H9 (cell line): ENCODE data around the gene ST8SIA6. TPM values are rescaled to one million over a fixed set of nuclear protein-coding genes. Genes with fewer than 3 reads are reported as not detected.

Experiments
- DNase-seq: peaks from one replicate; pipeline ENCODE4 v3.0.0-alpha.2; 2017
- H2AFZ ChIP-seq: one replicate; pipeline ENCODE4 v1.6.1; 2013; ENCODE audit warnings: mild to moderate bottlenecking, low read length, control low read depth, moderate library complexity
- H2AK5ac ChIP-seq: 2 replicates; pipeline ENCODE4 v1.6.1; 2013; ENCODE audit warnings: low read length, control low read depth, mixed read lengths; ENCODE audit not compliant: insufficient read length
- H2BK120ac ChIP-seq: one replicate; pipeline ENCODE4 v1.6.1; 2013; ENCODE audit warnings: low read depth, mild to moderate bottlenecking, low read length, control low read depth, inconsistent platforms; ENCODE audit not compliant: poor library complexity, severe bottlenecking
- H2BK12ac ChIP-seq: 2 replicates; pipeline ENCODE4 v1.6.1; 2013; ENCODE audit warnings: low read length, control low read depth, mixed read lengths, low read depth; ENCODE audit not compliant: insufficient read length
- H2BK15ac ChIP-seq: 2 replicates; pipeline ENCODE4 v1.6.1; 2013; ENCODE audit warnings: low read depth, low read length, control low read depth
- H2BK20ac ChIP-seq: one replicate; pipeline ENCODE4 v1.6.1; 2013; ENCODE audit warnings: low read depth, mild to moderate bottlenecking, low read length, control low read depth, inconsistent platforms; ENCODE audit not compliant: poor library complexity, severe bottlenecking
- H2BK5ac ChIP-seq: 2 replicates; pipeline ENCODE4 v1.6.1; 2013; ENCODE audit warnings: low read length, control low read depth, mixed read lengths; ENCODE audit not compliant: insufficient read length
- H3K14ac ChIP-seq: 2 replicates; pipeline ENCODE4 v1.6.1; 2013; ENCODE audit warnings: low read length, control low read depth; ENCODE audit not compliant: insufficient read depth
- H3K18ac ChIP-seq: 2 replicates; pipeline ENCODE4 v1.6.1; 2013; ENCODE audit warnings: low read depth, mild to moderate bottlenecking, mixed read lengths, low read length, control low read depth; ENCODE audit not compliant: insufficient read length
- H3K23ac ChIP-seq: 2 replicates; pipeline ENCODE4 v1.6.1; 2013; ENCODE audit warnings: low read length, control low read depth, mixed read lengths, low read depth; ENCODE audit not compliant: insufficient read length
- H3K23me2 ChIP-seq: 2 replicates; pipeline ENCODE4 v1.6.1; 2013; ENCODE audit warnings: low read depth, mild to moderate bottlenecking, mixed read lengths, low read length, control low read depth; ENCODE audit not compliant: insufficient read length, poor library complexity, severe bottlenecking
- H3K27ac ChIP-seq: 2 replicates; pipeline ENCODE4 v1.5.1; 2013; ENCODE audit warnings: low read length, control low read depth, mixed read lengths, low read depth; ENCODE audit not compliant: insufficient read length
- H3K27me3 ChIP-seq: 2 replicates; pipeline ENCODE4 v1.6.1; 2013; ENCODE audit warnings: low read length, control low read depth, inconsistent platforms; ENCODE audit not compliant: insufficient read depth
- H3K4ac ChIP-seq: 2 replicates; pipeline ENCODE4 v1.6.1; 2013; ENCODE audit warnings: low read depth, mild to moderate bottlenecking, control low read depth, inconsistent platforms, low read length, moderate library complexity
- H3K4me1 ChIP-seq: 2 replicates; pipeline ENCODE4 v1.6.1; 2013; ENCODE audit warnings: low read length, control low read depth, inconsistent platforms; ENCODE audit not compliant: insufficient read depth
- H3K4me2 ChIP-seq: 2 replicates; pipeline ENCODE4 v1.6.1; 2013; ENCODE audit warnings: low read length, control low read depth, mixed read lengths; ENCODE audit not compliant: insufficient read length, insufficient read depth
- H3K56ac ChIP-seq: 2 replicates; pipeline ENCODE4 v1.6.1; 2013; ENCODE audit warnings: low read depth, mild to moderate bottlenecking, mixed read lengths, low read length, control low read depth; ENCODE audit not compliant: insufficient read length
- H3K79me1 ChIP-seq: 2 replicates; pipeline ENCODE4 v1.6.1; 2013; ENCODE audit warnings: low read depth, mild to moderate bottlenecking, moderate library complexity, low read length, control low read depth, inconsistent platforms; ENCODE audit not compliant: insufficient read depth, poor library complexity, severe bottlenecking
- H3K79me2 ChIP-seq: 2 replicates; pipeline ENCODE4 v1.6.1; 2013; ENCODE audit warnings: low read length, control low read depth, inconsistent platforms; ENCODE audit not compliant: insufficient read depth
- H3K9ac ChIP-seq: 2 replicates; pipeline ENCODE4 v1.6.1; 2013; ENCODE audit warnings: low read length, control low read depth, mixed read lengths; ENCODE audit not compliant: insufficient read length; ENCODE audit errors: extremely low read depth
- H3K9me3 ChIP-seq: one replicate; pipeline ENCODE4 v1.6.1; 2013; ENCODE audit warnings: low read depth, low read length, inconsistent platforms; ENCODE audit not compliant: control insufficient read depth
- H3T11ph ChIP-seq: one replicate; pipeline ENCODE4 v1.6.1; 2013; ENCODE audit warnings: mild to moderate bottlenecking, low read length, control low read depth, inconsistent platforms
- H4K20me1 ChIP-seq: one replicate; pipeline ENCODE4 v1.6.1; 2013; ENCODE audit not compliant: control insufficient read depth, insufficient read length, insufficient read depth
- H4K5ac ChIP-seq: 2 replicates; pipeline ENCODE4 v1.6.1; 2013; ENCODE audit warnings: low read depth, mild to moderate bottlenecking, mixed read lengths, low read length, control low read depth; ENCODE audit not compliant: insufficient read length
- H4K8ac ChIP-seq: replicated peaks from 2 replicates; pipeline ENCODE4 v1.6.1; 2013; ENCODE audit warnings: low read length, control low read depth, mixed read lengths, low read depth; ENCODE audit not compliant: insufficient read length
- H4K91ac ChIP-seq: 2 replicates; pipeline ENCODE4 v1.6.1; 2013; ENCODE audit warnings: low read depth, mild to moderate bottlenecking, moderate library complexity, mixed read lengths, low read length, control low read depth; ENCODE audit not compliant: insufficient read length
- H3K27ac Mint-ChIP-seq, 3 experiments: 2 replicates in 2 of 3; 3 replicates in 1 of 3; pipeline ENCODE4 v1.8.0; 2020 to 2021; ENCODE audit warnings: mixed read lengths in 3 of 3, mild to moderate bottlenecking in 1 of 3, moderate library complexity in 1 of 3
- H3K27me3 Mint-ChIP-seq: 2 replicates; pipeline ENCODE4 v1.8.0; 2021; ENCODE audit warnings: low read depth, mild to moderate bottlenecking, moderate library complexity, mixed read lengths
- H3K36me3 Mint-ChIP-seq, 3 experiments: 2 replicates in 2 of 3; 3 replicates in 1 of 3; pipeline ENCODE4 v1.8.0; 2020 to 2021; ENCODE audit warnings: low read depth in 3 of 3, mixed read lengths in 3 of 3; ENCODE audit not compliant: insufficient read depth in 1 of 3
- H3K4me1 Mint-ChIP-seq, 2 experiments: 2 replicates each; pipeline ENCODE4 v1.8.0; 2020; ENCODE audit warnings: mixed read lengths in 2 of 2
- H3K4me3 Mint-ChIP-seq, 2 experiments: 2 replicates in 1 of 2; 3 replicates in 1 of 2; pipeline ENCODE4 v1.8.0; 2020 to 2021; ENCODE audit warnings: mild to moderate bottlenecking in 2 of 2, mixed read lengths in 2 of 2, moderate library complexity in 1 of 2
- H3K9me3 Mint-ChIP-seq, 2 experiments: 2 replicates in 1 of 2; 3 replicates in 1 of 2; pipeline ENCODE4 v1.8.0; 2020; ENCODE audit warnings: mild to moderate bottlenecking in 2 of 2, mixed read lengths in 2 of 2, moderate library complexity in 1 of 2
- CTCF ChIP-seq: fragments of 200-600 bp; sonication (generic); conservative IDR thresholded peaks from 3 replicates; pipeline ENCODE4 v1.8.0; 2021; ENCODE audit warnings: antibody characterized with exemption, mild to moderate bottlenecking
- WGBS: extraction: QIAGEN DNeasy Blood & Tissue Kit; methylation state at CpG from one replicate; pipeline ENCODE4 v1.1.7; 2013; ENCODE audit warnings: missing lambda C conversion rate, low lambda C conversion rate, mixed read lengths; ENCODE audit not compliant: insufficient read length; ENCODE audit errors: extremely low coverage; 5-methylcytosine and 5-hydroxymethylcytosine counted together
- total RNA-seq: library from RNA; stranded (reverse); gene quantifications from 2 replicates; pipeline ENCODE4 v1.2.1, GENCODE V29; 2021

ST8SIA6 gene
- total RNA-seq, 1 experiment from 2014 or later, result 0.37 TPM

- H2AFZ ChIP-seq, result no peak overlapping the region
- Mint-ChIP-seq H3K9me3 (peaks cover 11% of the 10 kb centered on the region in 2 experiments), H3K27ac (no peak overlapping the region), H3K36me3 (peaks cover 0 to 6% (median 2%) of the 10 kb centered on the region in 3 experiments; a peak in 4 of 7 replicates), H3K27me3 (no peaks in the 10 kb centered on the region; the same call in 1 of the 2 replicates), H3K4me1 (peaks cover 8% of the 10 kb centered on the region in 2 experiments), H3K4me3 (no peak overlapping the region)
- H3K56ac ChIP-seq, result no peak overlapping the region
- H4K91ac ChIP-seq, result no peak overlapping the region
- H2BK5ac ChIP-seq, result no peak overlapping the region
- no peaks in the 10 kb centered on the region for H3K79me1 ChIP-seq
- no peak overlapping the region for H2BK12ac ChIP-seq
- H4K8ac ChIP-seq, result no peak overlapping the region
- H2BK15ac ChIP-seq, result no peak overlapping the region
- H3K18ac ChIP-seq, result no peak overlapping the region
- no peaks in the 10 kb centered on the region for H4K20me1 ChIP-seq
- H3K9ac ChIP-seq, result no peak overlapping the region
- no peaks in the 10 kb centered on the region for H3K23me2 ChIP-seq
- H4K5ac ChIP-seq, result no peak overlapping the region
- peak; percentile 38 for DNase-seq
- H3K4ac ChIP-seq, result no peak overlapping the region
- H2BK120ac ChIP-seq, result no peak overlapping the region
- H3T11ph ChIP-seq, result no peak overlapping the region
- no peaks in the 10 kb centered on the region for H3K9me3 ChIP-seq
- H3K27me3 ChIP-seq, result no peaks in the 10 kb centered on the region
- H2BK20ac ChIP-seq, result no peak overlapping the region
- H3K4me2 ChIP-seq, result no peak overlapping the region
- H3K27ac ChIP-seq, result no peak overlapping the region
- H2AK5ac ChIP-seq, result no peak overlapping the region
- TF ChIP-seq CTCF, result no peak
- H3K79me2 ChIP-seq, result no peaks in the 10 kb centered on the region
- no CpG with 5 or more reads among the region's 3 CpGs for WGBS
- H3K4me1 ChIP-seq, result no peaks in the 10 kb centered on the region
- H3K23ac ChIP-seq, result no peak overlapping the region
- no peak overlapping the region for H3K14ac ChIP-seq
Observed at GRCh38 chr10:17472481-17473227, 18.3 kb upstream of the ST8SIA6 start.
